Suppressor macrophage (primary cell): ENCODE results near the gene SDC1.
"Not testable (repeated sequence)": the region's sequence is repeated elsewhere in the genome, so short reads cannot be mapped to it uniquely, and the experiment has no call there.

Experiments
- DNase-seq, 4 experiments: peaks; one replicate each; pipeline ENCODE4 v3.0.0-alpha.2; 2020 to 2022
- total RNA-seq, 17 experiments: gene quantifications; one replicate each; lab custom pipeline; 2026; ENCODE audit warnings: mixed read lengths in 6 of 17, inconsistent platforms in 3 of 17; lab: John Stamatoyannopoulos, UW

Gene SDC1, protein sequence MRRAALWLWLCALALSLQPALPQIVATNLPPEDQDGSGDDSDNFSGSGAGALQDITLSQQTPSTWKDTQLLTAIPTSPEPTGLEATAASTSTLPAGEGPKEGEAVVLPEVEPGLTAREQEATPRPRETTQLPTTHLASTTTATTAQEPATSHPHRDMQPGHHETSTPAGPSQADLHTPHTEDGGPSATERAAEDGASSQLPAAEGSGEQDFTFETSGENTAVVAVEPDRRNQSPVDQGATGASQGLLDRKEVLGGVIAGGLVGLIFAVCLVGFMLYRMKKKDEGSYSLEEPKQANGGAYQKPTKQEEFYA
- 7.6 to 29.6 (median 17.3) reads per million in 17 experiments for total RNA-seq

- peak; percentile 34 to 69 (median 49) for DNase-seq
Observed at GRCh38 chr2:20224716-20225293, at the start of gene SDC1. Gene SDC1 (minus strand): TSS chr2:20225130. CDS start chr2:20224867, 263 bp downstream.

DNA sequence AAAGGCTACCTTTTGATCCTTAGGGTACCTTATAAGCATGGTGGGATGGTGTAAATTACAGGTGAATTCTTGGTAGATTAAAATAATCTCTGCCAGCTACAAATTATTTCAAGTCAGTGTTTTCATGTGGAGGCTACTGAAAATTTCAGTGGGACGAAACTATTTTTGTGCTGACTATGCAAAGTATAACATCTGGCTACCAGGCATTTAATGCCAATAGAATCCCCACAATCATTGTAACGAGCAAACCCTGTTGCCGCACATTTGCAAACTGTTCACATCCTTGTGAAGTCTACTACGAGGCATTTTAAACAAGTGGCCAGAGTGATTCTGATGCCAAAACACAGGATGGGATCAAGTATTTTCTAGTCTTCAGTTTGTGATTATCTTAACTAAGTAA is 48.1 kb upstream of the SDC1 start:
- DNase-seq = no peak

- DNase-seq = not testable (repeated sequence)
Observed at GRCh38 chr2:20268317-20268716, 43.4 kb upstream of the SDC1 start.

DNA sequence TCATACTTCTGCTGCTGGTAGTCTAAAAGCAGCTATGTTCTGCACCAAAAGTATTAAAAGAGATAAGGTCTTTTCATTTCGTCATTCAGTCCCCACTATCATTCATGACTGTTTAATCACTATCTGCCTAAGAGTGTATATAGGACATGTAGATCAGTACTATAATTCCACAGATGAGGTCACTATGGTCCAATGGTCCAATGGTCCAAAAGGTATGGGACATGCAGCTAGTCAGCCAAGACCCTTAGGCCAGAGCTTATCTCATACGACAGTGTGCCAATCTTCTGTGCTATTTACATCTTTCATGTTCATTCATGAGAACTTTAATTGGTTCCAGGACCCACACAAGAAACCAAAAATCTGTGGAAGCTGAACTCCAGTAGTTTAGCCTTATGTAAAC is 42.6 kb upstream of the SDC1 start:
- no peak for DNase-seq

DNA sequence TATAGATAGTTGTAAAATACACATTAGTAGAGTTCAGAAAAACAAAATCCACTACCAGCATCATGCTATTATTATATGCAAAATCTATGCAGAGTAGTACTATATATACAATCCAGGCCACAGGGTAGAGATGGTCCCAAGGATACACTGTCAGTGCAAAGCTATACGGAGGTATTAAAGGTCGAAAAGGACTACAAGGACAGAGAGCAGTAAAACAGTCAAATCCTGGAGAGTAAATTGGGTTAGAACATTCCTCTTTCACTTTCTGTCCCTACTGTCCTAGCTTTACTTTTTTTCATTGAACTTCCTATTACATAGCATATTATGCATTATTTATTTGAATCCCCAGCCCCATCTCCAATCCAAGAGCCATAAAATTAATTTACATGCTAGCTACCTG is 39.7 kb upstream of the SDC1 start:
- DNase-seq = no peak

DNA sequence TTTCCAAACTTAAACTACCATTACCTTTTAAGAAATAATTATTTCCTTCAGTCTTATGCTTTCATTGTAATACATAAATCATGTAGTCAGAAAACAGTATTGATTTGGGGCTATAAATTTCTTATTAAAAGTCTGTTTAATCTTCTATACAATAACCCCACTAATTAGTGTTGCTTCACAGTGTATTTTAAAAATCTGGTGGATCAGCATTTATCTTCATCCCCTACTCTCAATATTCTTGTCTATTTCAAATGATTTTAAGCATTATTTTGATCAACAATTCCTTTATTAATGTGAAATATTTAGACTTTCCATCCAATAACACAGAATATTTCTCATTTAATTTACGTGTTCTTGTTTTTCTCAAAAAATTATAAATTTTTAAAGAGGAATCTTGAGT is 32.5 kb upstream of the SDC1 start:
- DNase-seq = no peak

- no peak for DNase-seq
Observed at GRCh38 chr2:20254731-20255130, 29.8 kb upstream of the SDC1 start.

DNA sequence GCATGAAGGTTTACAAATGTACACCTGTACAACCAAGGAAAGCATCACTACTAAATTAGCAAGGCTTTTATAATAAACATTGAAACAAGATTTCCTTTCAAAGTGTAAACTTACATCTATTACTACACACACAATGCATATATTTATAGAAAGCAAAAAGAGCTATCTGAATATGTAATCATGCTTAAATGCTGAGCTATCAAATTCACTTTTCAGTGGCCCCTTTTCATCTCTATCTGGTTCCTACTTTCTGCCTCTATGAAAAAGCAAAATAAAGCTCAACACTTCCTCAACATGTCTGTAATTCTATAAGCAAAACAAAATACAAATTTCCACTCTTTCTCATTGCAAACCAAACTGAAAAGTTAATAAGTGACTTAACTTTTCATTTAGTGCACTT is 25.5 kb upstream of the SDC1 start:
- no peak for DNase-seq

- DNase-seq = no peak
Observed at GRCh38 chr2:20249170-20249569, 24.2 kb upstream of the SDC1 start.

GRCh38 chr2:20247084-20247483 is 22.2 kb upstream of the SDC1 start:
- DNase-seq = no peak

- not testable (repeated sequence) for DNase-seq
Observed at GRCh38 chr2:20243637-20244036, 18.7 kb upstream of the SDC1 start.

DNA sequence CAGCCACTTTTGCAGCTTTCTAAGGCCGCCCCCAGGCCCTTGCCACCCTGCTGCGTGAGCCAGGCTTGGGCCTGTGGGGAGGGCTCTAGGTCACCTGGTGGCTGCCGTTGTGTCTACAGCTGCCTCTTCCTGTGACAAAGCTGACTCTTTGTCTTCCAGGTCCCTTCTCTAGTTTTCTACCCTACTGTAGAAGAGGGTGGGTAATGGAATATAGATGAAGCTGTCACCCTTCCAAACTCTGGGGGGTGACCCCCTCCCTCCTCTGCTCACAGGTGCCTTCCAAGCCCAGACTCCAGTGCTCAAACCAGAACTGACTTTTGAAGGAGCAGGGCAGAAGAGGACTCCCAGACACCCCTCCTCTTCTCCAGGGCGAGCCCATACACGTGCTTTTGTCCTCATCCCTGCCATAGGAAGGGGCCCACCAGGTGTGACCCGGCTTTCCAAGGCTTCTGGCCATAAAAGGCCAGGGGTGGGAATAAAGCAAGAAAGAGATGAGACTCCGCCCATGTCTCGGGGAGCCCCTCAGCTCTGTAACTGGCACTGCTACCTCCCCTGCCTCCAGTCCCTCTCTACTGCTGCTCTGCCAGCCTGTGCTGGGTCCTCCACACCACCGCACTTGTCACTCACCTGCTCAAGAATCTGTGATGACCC is 17.9 kb upstream of the SDC1 start:
- no peak for DNase-seq

DNA sequence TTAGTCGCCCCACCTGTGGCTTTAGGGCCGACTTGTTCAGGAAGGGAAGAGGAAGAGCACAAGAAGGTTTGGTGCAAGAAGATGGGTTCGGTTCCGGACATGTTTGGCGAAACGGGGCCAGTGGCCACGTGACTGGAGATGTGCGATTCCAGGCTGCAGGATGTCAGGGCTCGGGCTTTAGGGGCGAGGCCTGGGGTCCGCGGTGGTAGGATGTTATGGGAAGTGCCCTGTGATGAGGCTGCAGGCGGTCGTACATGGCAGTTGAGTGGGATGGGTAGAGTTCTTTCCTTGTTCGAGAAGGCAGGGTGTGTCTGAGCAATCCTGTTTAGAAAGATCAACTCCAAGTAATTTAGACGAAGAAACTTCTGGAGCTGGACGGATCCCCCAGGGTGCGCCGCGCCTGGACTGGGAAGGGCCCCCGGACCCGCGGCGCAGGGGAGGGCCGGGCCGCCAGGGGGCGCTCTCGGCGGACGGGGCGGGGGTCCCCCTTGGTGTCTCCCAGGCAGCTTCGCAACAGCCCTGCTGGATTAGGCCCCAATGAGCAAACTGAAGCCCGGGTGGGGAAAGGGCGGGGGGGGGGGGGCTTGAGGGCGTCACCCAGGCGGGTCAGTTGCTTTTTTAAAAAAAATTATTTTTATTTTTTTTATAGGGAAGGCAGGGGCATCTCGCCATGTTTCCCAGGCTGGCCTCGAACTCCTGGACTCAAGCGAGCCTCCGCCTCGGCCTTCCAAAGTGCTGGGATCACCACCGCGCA is 17.2 kb upstream of the SDC1 start:
- DNase-seq = peak in 2 of 4 experiments; percentile 13 to 43

DNA sequence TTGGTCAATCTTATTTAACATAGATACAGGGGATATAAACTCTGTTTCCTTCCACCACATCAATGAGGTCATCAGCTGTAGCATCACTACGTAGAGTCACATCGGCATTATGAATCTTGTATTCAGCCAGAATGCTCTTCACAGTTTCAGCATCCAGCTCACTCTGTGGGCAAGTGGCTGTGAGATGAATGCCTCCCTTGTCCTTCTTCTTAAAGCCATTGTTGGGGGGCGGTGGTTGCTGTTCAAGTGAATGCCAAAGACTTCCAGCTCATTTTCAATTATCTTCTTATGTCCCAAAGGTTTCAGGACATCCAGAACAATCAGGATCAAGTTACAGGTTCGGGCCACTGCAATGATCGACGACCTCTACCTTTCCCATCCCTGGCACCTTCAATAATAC is 15.4 kb upstream of the SDC1 start:
- not testable (repeated sequence) for DNase-seq

- no peak for DNase-seq
Observed at GRCh38 chr2:20236496-20236895, 11.6 kb upstream of the SDC1 start.

- DNase-seq = no peak
Observed at GRCh38 chr2:20235655-20236305, 10.8 kb upstream of the SDC1 start.

- DNase-seq = not testable (repeated sequence)
Observed at GRCh38 chr2:20234597-20234996, 9.7 kb upstream of the SDC1 start.

DNA sequence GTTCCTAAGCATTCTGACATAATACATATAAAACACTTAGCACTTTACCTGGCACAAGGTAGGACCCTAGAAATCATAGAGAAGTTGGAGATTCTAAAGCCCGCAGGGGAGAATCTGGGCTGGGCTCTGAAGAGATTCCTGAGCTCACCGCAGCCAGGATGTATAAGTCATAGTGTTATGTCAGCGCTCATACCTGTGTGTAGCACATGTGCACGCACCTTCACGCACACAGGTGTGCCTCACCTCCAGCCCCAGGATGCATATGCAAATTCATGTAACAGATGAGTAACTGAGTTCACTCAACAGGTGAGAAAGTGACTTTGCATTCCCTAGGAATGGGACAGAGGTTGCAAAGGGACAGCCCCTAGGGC is 7.9 kb upstream of the SDC1 start:
- DNase-seq = no peak

- no peak for DNase-seq
Observed at GRCh38 chr2:20231598-20232026, 6.7 kb upstream of the SDC1 start.

GRCh38 chr2:20231159-20231558 is 6.2 kb upstream of the SDC1 start:
- DNase-seq = no peak

GRCh38 chr2:20230114-20230425 is 5.1 kb upstream of the SDC1 start:
- DNase-seq = no peak

- DNase-seq = no peak
Observed at GRCh38 chr2:20229322-20230113, 4.6 kb upstream of the SDC1 start.
